Heart right ventricle (tissue), 16 donors: Measurements from ENCODE around the gene HPCA. TPM values are rescaled to one million over a fixed set of nuclear protein-coding genes. Genes with fewer than 3 reads are reported as not detected.

ENCODE experiments used
- ATAC-seq, 8 donors: fragments of 200-7000 bp; cut with Tn5 transposase; one replicate each; pipeline ENCODE4 v1.9.1; 2020; ENCODE audit warnings: mild to moderate bottlenecking in 8 of 8, moderate library complexity in 8 of 8, moderate number of reproducible peaks in 1 of 8
- DNase-seq, 2 donors: peaks; one replicate each; pipeline ENCODE4 v3.0.0-alpha.2; 2020
- H3K27ac ChIP-seq, 10 donors: fragments of 200-600 bp; sonication (generic) in 2 of 10; one replicate each; pipeline versions ENCODE4 v1.5.0 to v1.8.0; 2020 to 2022; ENCODE audit warnings: mild to moderate bottlenecking in 3 of 10
- H3K27me3 ChIP-seq, 7 donors: fragments of 200-600 bp; one replicate each; pipeline ENCODE4 v1.8.0; 2021 to 2022; ENCODE audit warnings: mild to moderate bottlenecking in 2 of 7
- H3K36me3 ChIP-seq, 9 donors: fragments of 200-600 bp; sonication (generic) in 1 of 9; one replicate each; pipeline versions ENCODE4 v1.5.0 to v1.8.0; 2020 to 2022; ENCODE audit warnings: mild to moderate bottlenecking in 2 of 9
- H3K4me1 ChIP-seq, 9 donors: fragments of 200-600 bp; sonication (generic) in 1 of 9; one replicate each; pipeline versions ENCODE4 v1.5.0 to v1.8.0; 2020 to 2022; ENCODE audit warnings: mild to moderate bottlenecking in 4 of 9
- H3K4me3 ChIP-seq, 10 donors: fragments of 200-600 bp; sonication (generic) in 2 of 10; one replicate each; pipeline versions ENCODE4 v1.5.0 to v1.8.0; 2020 to 2022; ENCODE audit warnings: mild to moderate bottlenecking in 7 of 10, moderate library complexity in 2 of 10
- H3K9me3 ChIP-seq, 11 donors: fragments of 200-600 bp in 10 of 11; sonication (generic) in 2 of 11; one replicate each; pipeline versions ENCODE4 v1.5.0 to v1.8.0; 2013 to 2022; ENCODE audit warnings: mild to moderate bottlenecking in 2 of 11, control low read depth in 1 of 11, moderate library complexity in 1 of 11
- CTCF ChIP-seq, 9 donors: fragments of 200-600 bp; sonication (generic) in 2 of 9; IDR thresholded peaks; one replicate each; pipeline versions ENCODE4 v1.5.0 to v1.8.0; 2021 to 2022; ENCODE audit warnings: antibody characterized with exemption in 9 of 9, mild to moderate bottlenecking in 5 of 9, moderate library complexity in 1 of 9
- WGBS, 2 donors: extraction: QIAGEN DNeasy Blood & Tissue Kit; methylation state at CpG; one replicate each; pipeline ENCODE4 v1.1.7; 2013; ENCODE audit warnings: inconsistent platforms in 1 of 2; 5-methylcytosine and 5-hydroxymethylcytosine counted together
- intact Hi-C, 10 donors: fragments of 100-400 bp; cut with DNase I; formaldehyde crosslinking; loops; one replicate each; pipeline versions ENCODE4 v1.11.1 to v1.14.2; 2022
- polyA plus RNA-seq, 2 donors: library from polyadenylated mRNA; stranded (reverse); fragments of 200-250 nt; gene quantifications; one replicate each; pipeline ENCODE4 v1.2.3, GENCODE V29; 2013
- total RNA-seq, 10 donors: library from RNA; stranded (reverse); fragmentation: NEBNext Ultra II Directional in 3 of 10; extraction: Animal tissue kit (Norgen Biotek cat#: 25700) in 3 of 10; gene quantifications; one replicate each; pipeline versions ENCODE4 v1.2.1 to v1.2.4, GENCODE V29; 2021 to 2023
- donor health status: Arrhythmogenic right ventricular cardiomyopathy.
- donor health status: ischemic (EF 13 %, LVEDD 7.1; RV severe dilation, severe dysfunction).
- donor health status: healthy with polysubstance abuse.
- donor health status: DM: no; HTN: yes; CAD: no.
- donor health status: DM: no; HTN: no; CAD: no.
- donor health status: ischemic (EF 25% LVEDD 6.9; RV normal size, moderate dysfunction).
- donor health status: ischemic (EF 25% LVEDD 5.7; RV mildly dilated, moderate dysfunction).
- donor health status: healthy.
- donor health status: DM: yes; HTN: yes; CAD: no.
- donor health status: Ischemic cardiomyopathy.
- donor health status: ischemic (EF 35%, LVEDD 5.7; RV mildly dilated, moderate dysfunction).
- donor health status: nonischemic (EF 11% LVEDD 7.7; RV severe dilation, severe dysfunction).
- donor health status: DM: yes; HTN: yes; CAD: no.
- donor health status: PGD.
- donor health status: ischemic (EF 29% LVEDD 5.4; RV normal size, mild dysfunction).
- donor health status: nonischemic (EF 23%, LVEDD 6.1; RV moderate dilation, normal function).

Gene HPCA
- total and polyA plus RNA-seq, 12 donors: not detected

- no peak for DNase-seq
Measured at GRCh38 chr1:32874860-32875752, 11.2 kb upstream of the HPCA start.

GRCh38 chr1:32876341-32877210 lies 9.7 kb upstream of the HPCA start:
- ATAC-seq: peak in 6 of 8 donors; percentile 43 to 75 (median 62)

More at GRCh38 chr1:32874860-32875752, 11.2 kb upstream of the HPCA start:
- WGBS, 2 donors: 80 to 87% methylated on average over 5 of the region's 5 CpGs
- intact Hi-C loops: loop anchor here in 9 of 10 donors (2.0 to 10.0 kb wide), 8 partner anchors 50 to 360 kb away; partner anchors contain the start of genes S100PBP (in 3 of the 9), YARS1 (in 3 of the 9) and AZIN2 (in 1 of the 9)
- Histone ChIP-seq H3K9me3 (no peaks in the 10 kb centered on the region), H3K27me3 (peaks cover 0 to 43% (median 0%) of the 10 kb centered on the region in 7 donors), H3K4me3 (no peak overlapping the region), H3K27ac (no peak overlapping the region), H3K36me3 (no peaks in the 10 kb centered on the region), H3K4me1 (peaks cover 8 to 51% (median 35%) of the 10 kb centered on the region in 9 donors)
- ATAC-seq: no peak
- TF ChIP-seq CTCF (IDR thresholded peaks at IDR 0.05): no peak

GRCh38 chr1:32877211-32878110 lies 8.8 kb upstream of the HPCA start:
- Histone ChIP-seq H3K27me3 (peaks cover 0 to 23% (median 0%) of the 10 kb centered on the region in 7 donors), H3K4me3 (no peak overlapping the region), H3K9me3 (no peaks in the 10 kb centered on the region), H3K36me3 (no peaks in the 10 kb centered on the region), H3K4me1 (peaks cover 8 to 49% (median 31%) of the 10 kb centered on the region in 9 donors), H3K27ac (peak overlapping the region in 1 of 10 donors; percentile 23)
- WGBS, 2 donors: 43 to 51% methylated on average over 13 of the region's 13 CpGs
- ATAC-seq: peak in 7 of 8 donors; percentile 24 to 77 (median 55)
- intact Hi-C loops: loop anchor here in 6 of 10 donors (2.0 to 10.0 kb wide), 5 partner anchors 53 to 363 kb away; no protein-coding TSS in a partner anchor
- no peak for TF ChIP-seq CTCF (IDR thresholded peaks at IDR 0.05)
- peak; percentile 59 to 80 for DNase-seq

More at GRCh38 chr1:32876341-32877210, 9.7 kb upstream of the HPCA start:
- H3K4me3 ChIP-seq: no peak overlapping the region
- peaks cover 0 to 32% (median 0%) of the 10 kb centered on the region in 7 donors for H3K27me3 ChIP-seq
- peaks cover 8 to 49% (median 30%) of the 10 kb centered on the region in 9 donors for H3K4me1 ChIP-seq
- H3K9me3 ChIP-seq: no peaks in the 10 kb centered on the region
- intact Hi-C loops: loop anchor here in 6 of 10 donors (2.0 to 10.0 kb wide), 5 partner anchors 52 to 362 kb away; no protein-coding TSS in a partner anchor
- peak; percentile 64 to 90 (median 84) for TF ChIP-seq CTCF (IDR thresholded peaks at IDR 0.05)
- peak in 1 of 2 donors; percentile 63 for DNase-seq
- 32 to 41% methylated on average over 16 of the region's 16 CpGs for WGBS, 2 donors
- no peaks in the 10 kb centered on the region for H3K36me3 ChIP-seq
- H3K27ac ChIP-seq: no peak overlapping the region
